Keratinocyte (primary cell): ENCODE measurements around the gene DYNLT1.

Experiments
- CTCF ChIP-seq, 3 experiments: IDR thresholded peaks in 1 of 3; conservative IDR thresholded peaks in 1 of 3; optimal IDR thresholded peaks in 1 of 3; 2 replicates in 2 of 3; 3 replicates in 1 of 3; pipeline versions ENCODE3 to v1.5.1; 2011; ENCODE audit warnings: low read length in 3 of 3, mild to moderate bottlenecking in 3 of 3, moderate library complexity in 2 of 3, control low read depth in 1 of 3, inconsistent platforms in 1 of 3; ENCODE audit not compliant: insufficient read depth in 2 of 3; ENCODE audit errors: extremely low read depth in 1 of 3
- EZH2 ChIP-seq: IDR thresholded peaks from one replicate; pipeline ENCODE4 v1.6.1; 2012; ENCODE audit warnings: inconsistent platforms, mild to moderate bottlenecking, low read length, moderate library complexity

- TF ChIP-seq CTCF (optimal IDR thresholded peaks at IDR 0.05 in 1 of 3, IDR thresholded peaks at IDR 0.05 in 1 of 3, conservative IDR thresholded peaks at IDR 0.05 in 1 of 3; ENCODE audit: extremely low read depth in 1 of 3, insufficient read depth in 2 of 3, low read length in 3 of 3) (no peak), EZH2 (no peak)
Measured at GRCh38 chr6:158667360-158667981, 22.9 kb upstream of the DYNLT1 start.
